Suppressor macrophage treated with lipopolysaccharide for 1 hour (primary cell): ENCODE data around the gene MAT1A.
"Not testable (repeated sequence)": the region's sequence is repeated elsewhere in the genome, so short reads cannot be mapped to it uniquely, and the experiment has no call there.

Experiments
- DNase-seq, 3 donors: peaks; one replicate each; pipeline ENCODE4 v3.0.0-alpha.2; 2020 to 2022

MAT1A gene

GRCh38 chr10:80264081-80265056 is 25.1 kb downstream of the MAT1A start:
- no peak for DNase-seq

DNA sequence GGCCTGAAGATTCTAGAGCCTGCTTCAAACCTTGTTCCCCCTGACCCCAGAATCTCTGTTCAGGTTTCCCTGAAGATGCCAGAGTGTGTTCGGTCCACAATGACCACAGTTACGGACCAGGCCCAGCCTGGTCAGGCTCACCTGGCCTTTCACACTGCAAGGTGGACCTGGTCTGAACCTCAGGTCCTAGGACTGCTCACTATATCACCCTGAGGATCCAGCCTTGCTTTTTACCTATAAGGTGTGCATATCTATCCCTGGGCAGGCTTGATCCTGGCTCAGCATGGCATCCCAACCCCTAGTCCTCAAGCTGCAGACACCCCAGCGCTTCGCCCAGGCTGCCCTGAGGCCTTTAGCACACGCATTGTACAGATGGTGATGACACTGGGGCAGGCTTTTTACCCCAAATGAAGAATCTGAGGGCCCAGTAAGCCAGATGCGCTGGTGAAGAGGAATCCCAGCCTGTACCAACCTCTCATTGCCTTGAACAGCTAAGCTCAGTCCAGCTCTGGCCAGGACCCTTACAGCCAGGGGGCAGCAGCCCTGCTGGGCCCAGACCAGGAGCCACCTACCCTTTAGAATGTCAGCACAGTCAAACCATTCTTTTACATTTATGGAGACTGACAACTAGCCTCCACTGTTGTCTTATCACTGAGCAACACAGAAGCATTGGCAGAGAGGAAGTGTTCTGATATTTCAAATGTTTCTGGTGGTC is 28.0 kb downstream of the MAT1A start:
- no peak for DNase-seq

DNA sequence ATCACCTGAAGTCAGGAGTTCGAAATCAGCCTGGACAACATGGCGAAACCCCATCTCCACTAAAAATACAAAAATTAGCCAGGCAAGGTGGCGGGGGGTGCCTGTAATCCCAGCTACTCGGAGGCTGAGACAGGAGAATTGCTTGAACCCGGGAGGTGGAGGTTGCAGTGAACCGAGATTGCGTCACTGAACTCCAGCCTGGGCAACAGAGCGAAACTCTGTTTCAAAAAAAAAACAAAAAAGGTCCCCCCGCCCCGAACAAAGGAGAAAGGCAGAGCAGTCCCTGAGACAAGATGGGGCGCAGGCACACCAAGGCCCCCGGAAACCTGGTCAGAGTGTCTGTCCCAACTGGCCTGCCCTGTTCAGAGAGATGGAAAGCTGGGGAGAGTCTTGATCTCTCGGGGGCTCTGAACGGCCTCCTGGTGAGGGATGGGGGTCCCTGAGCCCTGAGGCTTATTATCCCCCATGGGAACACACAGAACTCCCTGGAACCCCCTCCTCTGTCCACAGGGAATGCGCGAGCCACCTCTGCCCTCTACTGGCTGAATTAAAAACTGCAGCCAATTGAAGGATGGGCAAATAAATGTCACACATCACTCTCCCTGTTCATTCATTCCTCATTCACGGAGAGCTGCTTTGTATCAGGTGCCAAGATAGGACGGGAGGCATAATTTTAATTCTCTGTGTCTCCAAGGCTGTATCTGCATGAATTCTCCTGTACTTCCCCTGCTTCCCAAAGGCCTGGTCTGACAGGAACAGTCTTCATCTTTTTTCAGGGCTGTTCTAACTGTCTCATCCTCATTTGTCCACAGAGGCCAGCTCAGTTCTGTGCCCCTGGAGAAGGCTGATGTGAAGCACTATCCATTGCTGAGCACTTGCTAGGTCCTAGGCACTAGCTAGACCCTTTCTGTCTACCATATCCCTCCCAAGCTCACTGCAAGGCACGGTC is 28.9 kb downstream of the MAT1A start:
- peak; percentile 57 to 63 (median 60) for DNase-seq

DNA sequence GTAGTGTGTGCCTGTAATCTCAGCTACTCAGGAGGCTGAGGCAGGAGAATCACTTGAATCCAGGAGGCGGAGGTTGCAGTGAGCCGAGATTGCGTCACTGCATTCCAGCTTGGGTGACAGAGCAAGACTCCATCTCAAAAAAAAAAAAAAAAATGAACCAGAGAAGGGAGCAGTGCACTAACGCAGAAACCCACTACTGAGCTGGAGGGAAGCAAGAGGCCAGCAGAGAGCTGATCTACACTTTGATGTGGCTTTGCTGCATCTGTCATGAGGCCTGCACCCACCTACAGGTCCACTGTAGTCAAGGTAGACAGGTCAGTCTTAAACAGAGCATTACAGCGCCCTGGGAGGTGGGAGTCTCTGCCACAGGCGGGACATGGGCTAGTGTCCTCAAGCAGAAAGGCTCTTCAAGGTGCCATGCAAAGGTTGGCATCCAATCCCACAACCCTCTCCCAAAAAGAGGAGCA is 30.0 kb downstream of the MAT1A start:
- no peak for DNase-seq

- not testable (repeated sequence) for DNase-seq
Measured at GRCh38 chr10:80256798-80257197, 32.7 kb downstream of the MAT1A start.

DNA sequence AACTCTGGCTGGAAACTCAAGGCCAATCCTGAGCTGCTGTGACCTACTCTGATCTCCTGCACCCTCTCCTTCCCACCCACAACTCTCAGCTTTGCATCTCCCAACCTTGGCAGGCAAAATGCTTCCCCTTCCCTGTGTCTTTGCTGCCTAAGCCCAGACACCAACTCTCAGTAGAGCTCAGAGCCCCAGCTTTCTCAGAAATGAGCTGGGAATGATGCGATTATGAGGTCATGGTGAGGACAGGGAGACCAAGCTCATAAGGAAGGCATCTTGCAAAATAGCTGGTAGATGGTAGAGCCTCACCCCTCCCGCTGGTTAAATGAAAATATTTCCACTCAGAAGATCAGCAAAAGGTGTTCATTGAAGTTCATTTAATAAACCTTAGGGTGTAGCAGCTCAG is 34.7 kb downstream of the MAT1A start:
- not testable (repeated sequence) for DNase-seq

GRCh38 chr10:80253963-80254271 is 35.5 kb downstream of the MAT1A start:
- not testable (repeated sequence) for DNase-seq

DNA sequence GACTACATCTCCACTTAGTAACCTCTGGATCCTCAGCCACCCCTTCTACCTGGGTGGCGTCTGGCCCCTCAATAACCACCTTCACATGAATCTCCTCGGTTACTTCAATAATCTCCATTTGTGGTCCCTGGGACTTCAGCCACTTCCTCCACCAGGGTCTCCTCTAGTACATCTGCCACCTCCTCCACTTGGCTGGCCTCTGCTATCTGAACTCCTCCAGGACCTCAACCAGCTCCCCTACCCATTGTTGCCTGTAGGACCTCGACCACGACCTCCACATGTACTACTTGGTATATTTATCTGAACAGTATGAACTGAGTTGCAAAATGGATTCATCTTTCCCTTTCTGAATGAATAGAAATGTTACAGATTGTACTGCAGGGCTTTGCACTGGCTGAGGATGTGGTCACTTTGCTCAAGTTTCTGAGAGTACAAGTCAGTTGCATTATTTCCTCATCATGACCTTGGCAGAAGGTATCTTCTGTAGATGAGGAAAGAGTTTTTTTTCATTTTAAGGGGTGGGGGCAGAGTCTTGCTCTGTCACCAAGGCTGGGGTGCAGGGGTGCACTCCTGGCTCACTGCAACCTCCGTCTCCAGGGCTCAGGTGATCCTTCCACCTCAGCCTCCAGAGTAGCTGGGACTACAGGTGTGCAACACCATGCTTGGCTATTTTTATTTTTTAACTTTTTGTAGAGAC is 36.0 kb downstream of the MAT1A start:
- no peak for DNase-seq

GRCh38 chr10:80252296-80252887 is 37.1 kb downstream of the MAT1A start:
- DNase-seq: no peak

- not testable (repeated sequence) for DNase-seq
Measured at GRCh38 chr10:80251703-80252280, 37.7 kb downstream of the MAT1A start.

GRCh38 chr10:80250399-80250798 is 39.1 kb downstream of the MAT1A start:
- DNase-seq: not testable (repeated sequence)

- peak; percentile 50 to 59 (median 57) for DNase-seq
Measured at GRCh38 chr10:80249906-80250305, 39.6 kb downstream of the MAT1A start.

GRCh38 chr10:80247611-80248010 is 41.8 kb downstream of the MAT1A start:
- DNase-seq: not testable (repeated sequence)

GRCh38 chr10:80244371-80244770 is 45.1 kb downstream of the MAT1A start:
- not testable (repeated sequence) for DNase-seq

DNA sequence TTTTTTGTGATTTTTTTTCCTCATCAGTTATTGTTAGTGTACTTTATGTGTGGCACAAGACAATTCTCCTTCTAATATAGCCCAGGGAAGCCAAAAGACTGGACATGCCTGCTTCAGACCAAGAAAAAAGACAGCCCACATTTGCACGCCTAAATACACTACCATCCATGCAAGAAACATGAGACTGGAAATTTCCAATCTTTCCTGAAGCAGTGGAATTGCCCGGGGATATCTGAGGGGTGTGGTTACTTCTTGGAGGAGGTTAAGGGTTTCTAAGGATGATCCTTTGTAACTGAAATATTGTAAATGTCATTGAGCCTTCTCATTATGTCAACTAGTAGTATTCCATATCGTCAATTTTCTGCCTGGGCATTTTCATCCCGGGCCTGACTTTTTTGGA is 47.1 kb downstream of the MAT1A start:
- not testable (repeated sequence) for DNase-seq

DNA sequence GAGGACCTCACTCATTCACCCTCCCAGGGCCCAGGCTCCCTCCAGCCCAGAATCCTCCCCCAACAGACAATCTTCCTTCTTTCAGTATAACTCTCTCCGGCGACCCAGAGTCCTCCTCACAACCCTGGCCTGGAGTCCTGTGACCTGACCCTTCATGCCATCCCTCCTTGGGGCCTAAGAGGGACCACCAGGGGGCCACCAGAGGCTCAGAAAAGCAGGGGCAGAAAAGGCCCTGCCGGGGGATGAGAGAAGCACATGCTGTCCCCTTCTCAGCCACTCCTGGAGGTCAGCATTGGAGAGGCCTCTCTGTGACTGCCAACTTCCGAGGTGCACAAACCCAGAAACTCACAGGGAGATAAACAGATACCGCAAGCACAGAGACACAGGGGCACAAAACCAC is 53.0 kb downstream of the MAT1A start:
- DNase-seq: not testable (repeated sequence)

DNA sequence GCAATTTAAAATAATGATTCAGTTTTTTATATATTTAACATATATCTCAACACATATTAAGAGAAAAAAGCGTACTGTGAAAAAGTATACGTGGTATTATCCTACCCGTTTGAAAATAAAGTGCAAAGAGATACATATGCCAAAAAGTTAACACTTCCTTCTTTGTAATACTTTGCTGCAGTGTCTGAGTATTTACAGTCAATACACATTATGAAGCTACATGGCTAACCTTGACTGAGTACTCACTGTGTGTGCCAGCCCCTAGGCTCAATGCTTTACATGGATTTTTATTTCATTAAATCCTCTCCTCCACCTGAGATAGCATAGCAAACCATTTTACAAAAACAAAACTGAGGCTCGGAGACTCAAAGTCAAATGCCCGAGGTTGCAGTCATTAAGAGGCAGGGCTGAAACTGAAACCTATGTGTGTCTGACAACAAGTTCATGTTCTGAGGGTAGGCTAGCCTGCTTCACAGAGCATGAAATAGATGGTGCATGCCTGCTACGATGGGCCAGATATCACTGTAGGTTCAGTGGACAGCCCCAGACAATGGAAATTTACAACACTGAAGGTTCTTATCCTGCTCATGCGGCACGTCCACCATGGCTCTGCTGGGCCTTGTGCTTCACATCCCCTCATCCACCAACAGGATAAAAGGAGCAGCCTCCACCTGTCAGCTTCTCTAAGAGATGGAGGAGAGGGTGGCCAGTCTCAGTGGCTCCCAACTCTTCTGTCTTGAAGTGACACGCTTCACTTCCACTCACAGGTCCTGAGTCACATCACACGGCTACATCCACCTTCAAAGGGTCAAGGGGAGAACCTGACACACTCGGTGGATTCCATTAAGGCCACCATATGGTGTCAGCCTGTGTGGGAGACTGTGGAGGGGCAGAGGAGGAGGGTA is 54.9 kb downstream of the MAT1A start:
- DNase-seq: not testable (repeated sequence)

- DNase-seq: not testable (repeated sequence)
Measured at GRCh38 chr10:80233871-80234270, 55.6 kb downstream of the MAT1A start.

- not testable (repeated sequence) for DNase-seq
Measured at GRCh38 chr10:80226723-80227122, 62.7 kb downstream of the MAT1A start.

GRCh38 chr10:80223031-80223419 is 66.4 kb downstream of the MAT1A start:
- not testable (repeated sequence) for DNase-seq
